DND-41 (cell line): ENCODE measurements around the gene TSPEAR.

ENCODE experiments used
- ATAC-seq: fragments of 200-7000 bp; cut with Tn5 transposase; 3 replicates; pipeline ENCODE4 v1.9.1; 2021; ENCODE audit warnings: low read depth; ENCODE audit not compliant: insufficient read depth
- DNase-seq: peaks from one replicate; pipeline ENCODE4 v3.0.0-alpha.2; 2020
- H2AFZ ChIP-seq: 2 replicates; pipeline ENCODE4 v1.6.0; 2012; ENCODE audit warnings: low read depth, low read length
- H3K27ac ChIP-seq: 2 replicates; pipeline ENCODE4 v1.5.1; 2012; ENCODE audit warnings: low read length, inconsistent platforms
- H3K27me3 ChIP-seq: fragments of 200-600 bp; sonication (generic); 2 replicates; pipeline ENCODE4 v1.6.0; 2012; ENCODE audit warnings: low read length, mild to moderate bottlenecking, inconsistent platforms; ENCODE audit not compliant: insufficient read depth, poor library complexity
- H3K36me3 ChIP-seq: 2 replicates; pipeline ENCODE4 v1.5.1; 2012; ENCODE audit warnings: low read length, inconsistent platforms; ENCODE audit not compliant: insufficient read depth
- H3K4me1 ChIP-seq: 2 replicates; pipeline ENCODE4 v1.5.1; 2012; ENCODE audit warnings: mild to moderate bottlenecking, low read length; ENCODE audit not compliant: insufficient read depth
- H3K4me2 ChIP-seq: 2 replicates; pipeline ENCODE4 v1.6.0; 2012; ENCODE audit warnings: mild to moderate bottlenecking, moderate library complexity, low read length, inconsistent platforms; ENCODE audit not compliant: insufficient read depth
- H3K4me3 ChIP-seq, 2 experiments: fragments of 200-600 bp in 1 of 2; shearing (Covaris generic) in 1 of 2; 2 replicates each; pipeline ENCODE4 v1.5.1; 2012 to 2016; ENCODE audit warnings: inconsistent platforms in 2 of 2, low read length in 2 of 2, mild to moderate bottlenecking in 2 of 2, low read depth in 1 of 2, moderate library complexity in 1 of 2
- H3K79me2 ChIP-seq: 2 replicates; pipeline ENCODE4 v1.6.0; 2012; ENCODE audit warnings: low read length, inconsistent platforms; ENCODE audit not compliant: insufficient read depth
- H3K9ac ChIP-seq: 2 replicates; pipeline ENCODE4 v1.6.0; 2012; ENCODE audit warnings: low read depth, mild to moderate bottlenecking, inconsistent platforms, low read length, moderate library complexity
- H3K9me3 ChIP-seq: 2 replicates; pipeline ENCODE4 v1.5.1; 2012; ENCODE audit warnings: low read length, moderate library complexity, mild to moderate bottlenecking, inconsistent platforms; ENCODE audit not compliant: insufficient read depth, severe bottlenecking
- H4K20me1 ChIP-seq: 2 replicates; pipeline ENCODE4 v1.6.0; 2012; ENCODE audit warnings: low read length; ENCODE audit not compliant: insufficient read depth
- EZH2 ChIP-seq: IDR thresholded peaks from 3 replicates; pipeline ENCODE4 v1.6.1; 2012; ENCODE audit warnings: borderline replicate concordance, low read depth, mild to moderate bottlenecking, moderate library complexity, low read length, inconsistent platforms; ENCODE audit not compliant: severe bottlenecking
- TF ChIP-seq, protein P1 (sequence below): IDR thresholded peaks from 2 replicates; pipeline ENCODE4 v1.5.1; 2012; ENCODE audit warnings: borderline replicate concordance, low read length, moderate library complexity, mild to moderate bottlenecking; ENCODE audit not compliant: poor library complexity, severe bottlenecking; ENCODE audit errors: extremely low read depth

TSPEAR gene

DNA sequence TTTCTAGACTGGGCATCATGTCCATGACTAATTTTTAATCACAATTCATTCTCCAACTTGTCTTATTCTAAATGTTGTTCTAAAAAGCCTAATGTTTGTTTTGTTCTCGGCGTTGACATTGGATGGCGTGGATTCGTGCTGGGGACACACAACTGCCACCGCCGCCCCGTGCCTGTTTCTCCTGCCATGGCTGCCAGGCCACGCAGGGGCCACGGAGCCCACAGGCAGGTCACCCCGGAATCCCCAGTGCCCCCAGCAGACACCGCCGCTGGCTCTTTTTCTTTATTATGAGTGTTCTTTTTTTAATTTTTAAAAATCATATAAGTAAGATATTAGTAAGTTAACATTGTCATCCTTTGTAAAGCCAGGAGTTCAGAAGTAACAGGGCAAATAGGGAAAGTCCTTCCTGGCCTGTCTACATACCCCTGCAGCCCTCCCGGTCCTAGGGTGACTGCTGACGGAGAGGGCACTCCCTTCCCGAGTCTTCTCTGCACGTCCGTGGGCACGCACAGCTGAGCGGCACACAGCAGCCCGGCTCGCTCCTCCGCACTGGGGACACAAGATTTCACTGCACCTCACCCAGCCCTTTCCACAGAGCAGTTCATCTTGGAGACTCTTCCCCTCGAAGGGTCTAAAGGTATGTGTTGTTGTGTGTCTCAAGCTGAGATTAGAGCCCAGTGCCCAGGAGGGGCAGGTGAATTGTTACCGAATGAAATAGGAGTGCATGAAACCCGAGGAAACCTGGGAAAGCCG is 203.5 kb downstream of the TSPEAR start:
- no peak overlapping the region for H3K27ac ChIP-seq
- DNase-seq (no peak), ATAC-seq (no peak)
- no peak for TF ChIP-seq EZH2
- TF ChIP-seq, protein P1, sequence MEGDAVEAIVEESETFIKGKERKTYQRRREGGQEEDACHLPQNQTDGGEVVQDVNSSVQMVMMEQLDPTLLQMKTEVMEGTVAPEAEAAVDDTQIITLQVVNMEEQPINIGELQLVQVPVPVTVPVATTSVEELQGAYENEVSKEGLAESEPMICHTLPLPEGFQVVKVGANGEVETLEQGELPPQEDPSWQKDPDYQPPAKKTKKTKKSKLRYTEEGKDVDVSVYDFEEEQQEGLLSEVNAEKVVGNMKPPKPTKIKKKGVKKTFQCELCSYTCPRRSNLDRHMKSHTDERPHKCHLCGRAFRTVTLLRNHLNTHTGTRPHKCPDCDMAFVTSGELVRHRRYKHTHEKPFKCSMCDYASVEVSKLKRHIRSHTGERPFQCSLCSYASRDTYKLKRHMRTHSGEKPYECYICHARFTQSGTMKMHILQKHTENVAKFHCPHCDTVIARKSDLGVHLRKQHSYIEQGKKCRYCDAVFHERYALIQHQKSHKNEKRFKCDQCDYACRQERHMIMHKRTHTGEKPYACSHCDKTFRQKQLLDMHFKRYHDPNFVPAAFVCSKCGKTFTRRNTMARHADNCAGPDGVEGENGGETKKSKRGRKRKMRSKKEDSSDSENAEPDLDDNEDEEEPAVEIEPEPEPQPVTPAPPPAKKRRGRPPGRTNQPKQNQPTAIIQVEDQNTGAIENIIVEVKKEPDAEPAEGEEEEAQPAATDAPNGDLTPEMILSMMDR = no peak
- H3K36me3 ChIP-seq = no peaks in the 10 kb centered on the region
- peaks cover 4% of the 10 kb centered on the region for H3K4me1 ChIP-seq
- H3K9me3 ChIP-seq = no peaks in the 10 kb centered on the region
- no peak overlapping the region for H3K9ac ChIP-seq
- no peaks in the 10 kb centered on the region for H3K79me2 ChIP-seq
- no peak overlapping the region for H3K4me2 ChIP-seq
- no peak overlapping the region for H2AFZ ChIP-seq
- no peaks in the 10 kb centered on the region for H3K27me3 ChIP-seq
- H3K4me3 ChIP-seq = no peak overlapping the region
- 0 out of 2 replicates have a peak, but pooled peaks cover 9% of the 10 kb centered on the region for H4K20me1 ChIP-seq

DNA sequence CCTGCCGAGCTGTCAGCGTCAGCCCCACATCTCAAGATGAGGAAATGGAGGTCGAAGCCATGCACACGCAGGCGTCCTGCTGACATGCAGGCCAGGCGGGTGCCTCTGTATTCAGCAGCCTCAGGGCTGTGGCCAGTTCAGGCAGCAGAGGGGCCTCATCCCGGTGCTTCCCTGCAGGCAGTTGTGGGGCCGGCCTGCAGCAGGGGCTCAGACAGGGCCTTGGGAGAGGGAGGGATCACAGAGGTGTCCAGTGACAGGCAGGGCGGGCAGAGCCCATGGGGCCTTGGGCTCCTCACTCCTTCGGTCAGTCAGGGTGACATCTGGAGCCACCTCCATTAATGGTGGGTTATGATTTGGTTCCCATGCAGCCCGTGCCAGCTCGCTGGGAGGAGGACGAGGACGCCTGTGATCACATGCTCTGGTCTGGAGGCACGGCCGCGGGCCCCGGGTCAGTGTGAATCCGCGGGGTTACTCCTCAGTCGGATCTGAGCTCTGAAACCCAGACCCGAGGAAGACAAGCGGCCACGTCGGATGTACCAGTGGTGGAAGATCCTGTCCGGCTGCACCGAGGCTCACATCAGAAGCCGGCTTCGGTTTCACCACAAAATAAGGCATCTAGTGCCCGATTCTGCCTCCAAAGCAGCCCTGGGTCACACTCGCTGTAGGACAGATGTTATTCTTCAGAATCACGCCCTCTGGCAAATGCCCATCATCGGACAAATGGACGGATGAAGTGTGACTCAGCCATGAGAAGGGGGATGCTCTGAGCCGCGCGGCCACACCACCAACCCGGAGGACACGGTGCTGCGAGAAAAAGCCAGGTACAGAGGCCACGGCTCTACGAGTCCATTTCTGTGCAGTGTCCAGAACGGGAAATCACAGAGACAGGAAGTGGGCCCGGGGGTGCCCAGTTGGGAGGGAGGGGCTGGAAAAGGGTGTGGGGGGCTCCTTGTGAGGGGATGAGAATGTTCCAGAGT is 204.8 kb downstream of the TSPEAR start:
- no peak overlapping the region for H3K9ac ChIP-seq
- 0 out of 2 replicates have a peak, but pooled peaks cover 9% of the 10 kb centered on the region for H4K20me1 ChIP-seq
- H2AFZ ChIP-seq = no peak overlapping the region
- H3K27me3 ChIP-seq = no peaks in the 10 kb centered on the region
- H3K79me2 ChIP-seq = no peaks in the 10 kb centered on the region
- TF ChIP-seq, protein P1 = no peak
- no peak for TF ChIP-seq EZH2
- H3K9me3 ChIP-seq = no peaks in the 10 kb centered on the region
- no peak overlapping the region for H3K4me2 ChIP-seq
- peaks cover 4% of the 10 kb centered on the region for H3K4me1 ChIP-seq
- no peak overlapping the region for H3K27ac ChIP-seq
- H3K4me3 ChIP-seq = no peak overlapping the region
- no peak for ATAC-seq
- no peak for DNase-seq
- H3K36me3 ChIP-seq = no peaks in the 10 kb centered on the region

DNA sequence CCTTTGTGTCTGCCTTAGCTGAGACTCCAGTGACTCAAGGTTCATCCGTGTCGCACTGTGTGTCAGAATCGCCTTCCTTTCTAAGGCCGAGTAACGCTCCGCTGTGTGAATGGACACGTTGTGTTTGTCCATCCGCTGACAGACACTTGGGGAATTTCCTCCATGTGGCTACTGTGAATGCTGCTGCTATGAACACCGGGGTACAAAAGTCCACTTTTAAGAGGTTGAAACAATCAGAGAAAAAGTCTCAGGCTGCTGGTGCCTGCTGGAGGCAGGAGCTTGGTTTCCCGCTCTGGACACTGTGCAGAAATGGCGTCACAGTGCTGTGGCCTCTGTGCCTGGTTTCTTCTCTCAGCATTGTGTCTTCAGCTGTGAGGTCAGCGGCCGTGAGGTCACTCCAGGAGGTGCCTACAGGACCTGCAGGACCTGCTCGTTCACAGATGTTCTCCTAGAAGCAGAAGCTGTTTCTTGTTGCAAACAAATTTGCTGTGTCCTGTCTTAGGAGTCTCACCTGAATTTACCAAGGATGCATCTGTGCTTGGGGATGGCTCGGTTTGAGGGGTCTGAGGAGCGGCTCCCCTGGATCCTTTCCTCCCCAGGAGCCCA is 205.6 kb downstream of the TSPEAR start:
- no peaks in the 10 kb centered on the region for H3K36me3 ChIP-seq
- no peak overlapping the region for H3K27ac ChIP-seq
- H3K4me1 ChIP-seq = peaks cover 4% of the 10 kb centered on the region
- no peak overlapping the region for H2AFZ ChIP-seq
- 0 out of 2 replicates have a peak, but pooled peaks cover 5% of the 10 kb centered on the region for H4K20me1 ChIP-seq
- DNase-seq (no peak), ATAC-seq (no peak)
- no peaks in the 10 kb centered on the region for H3K79me2 ChIP-seq
- TF ChIP-seq, protein P1 = no peak
- no peak for TF ChIP-seq EZH2
- no peaks in the 10 kb centered on the region for H3K27me3 ChIP-seq
- H3K4me2 ChIP-seq = no peak overlapping the region
- H3K9me3 ChIP-seq = no peaks in the 10 kb centered on the region
- no peak overlapping the region for H3K4me3 ChIP-seq
- no peak overlapping the region for H3K9ac ChIP-seq
